ENCODE measurements around the gene COX15.
"Not testable (repeated sequence)": the region's sequence is repeated elsewhere in the genome, so short reads cannot be mapped to it uniquely, and the experiment has no call there.

Gene COX15

DNA sequence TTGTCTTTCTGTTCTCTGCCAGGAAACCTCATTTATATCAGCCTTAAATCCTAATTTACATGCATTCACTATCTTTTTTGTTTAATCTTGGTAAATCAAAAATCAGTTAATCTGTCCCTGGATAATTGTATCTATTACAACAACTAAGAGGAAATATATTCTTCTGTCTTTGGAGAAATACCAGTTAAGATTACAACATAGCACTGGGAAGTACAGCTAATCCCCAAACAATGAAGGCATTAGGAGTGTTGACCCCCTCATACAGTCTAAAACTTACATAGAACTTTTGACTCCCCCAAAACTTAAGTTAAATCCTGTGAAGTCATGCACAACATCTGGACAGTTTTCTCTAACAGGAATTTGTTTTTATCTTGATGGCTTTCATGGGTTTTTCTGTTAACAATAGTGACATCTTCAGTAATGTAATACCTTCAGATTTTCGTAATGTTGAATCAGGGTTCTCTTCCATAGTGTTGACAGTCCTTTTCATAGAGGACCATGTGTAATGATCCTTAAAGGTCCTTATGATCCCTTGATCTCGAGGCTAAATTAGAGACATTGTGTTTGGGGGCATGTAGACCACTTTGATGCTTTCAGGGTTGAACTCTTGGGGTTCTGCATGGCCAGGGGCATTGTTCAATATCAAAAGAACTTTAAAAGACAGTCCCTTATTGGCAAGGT is 26.4 kb upstream of the COX15 start:
- H3K4me3 ChIP-seq (ENCODE audit: low read length): no peak overlapping the region
- H3K36me3 ChIP-seq (ENCODE audit: insufficient read depth, low read length): peaks cover 53% of the 10 kb centered on the region
- no peaks in the 10 kb centered on the region for H3K4me1 ChIP-seq (ENCODE audit: insufficient read depth, low read length)
- H3K27me3 ChIP-seq (ENCODE audit: insufficient read depth, low read length): no peaks in the 10 kb centered on the region
- no peaks in the 10 kb centered on the region for H3K9me3 ChIP-seq (ENCODE audit: low read length)
- H2AFZ ChIP-seq (ENCODE audit: low read depth, low read length): no peak overlapping the region

DNA sequence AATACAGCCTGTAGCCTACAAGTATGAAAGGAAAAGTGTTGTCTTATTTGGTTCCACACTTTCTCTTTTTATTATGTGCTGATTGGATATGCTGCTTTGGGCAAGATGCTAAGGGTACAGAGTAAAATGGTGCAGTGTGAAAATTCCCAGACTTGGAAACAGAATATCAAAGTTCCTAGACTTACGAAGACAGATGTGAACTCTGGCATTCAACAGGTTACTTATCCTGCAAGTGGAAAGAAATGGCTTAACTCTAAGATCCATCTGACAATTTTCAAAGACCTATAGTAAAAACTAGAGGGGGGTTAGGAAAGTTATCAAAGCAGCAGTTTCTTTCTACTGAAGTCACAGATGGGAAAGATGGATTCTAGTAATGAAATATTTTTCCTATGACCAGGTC is 24.2 kb upstream of the COX15 start:
- Histone ChIP-seq H3K27me3 (ENCODE audit: insufficient read depth, low read length) (no peaks in the 10 kb centered on the region), H3K9me3 (ENCODE audit: low read length) (no peaks in the 10 kb centered on the region), H2AFZ (ENCODE audit: low read depth, low read length) (no peak overlapping the region), H3K4me3 (ENCODE audit: low read length) (no peak overlapping the region), H3K36me3 (ENCODE audit: insufficient read depth, low read length) (peaks cover 66% of the 10 kb centered on the region), H3K4me1 (ENCODE audit: insufficient read depth, low read length) (no peaks in the 10 kb centered on the region)

DNA sequence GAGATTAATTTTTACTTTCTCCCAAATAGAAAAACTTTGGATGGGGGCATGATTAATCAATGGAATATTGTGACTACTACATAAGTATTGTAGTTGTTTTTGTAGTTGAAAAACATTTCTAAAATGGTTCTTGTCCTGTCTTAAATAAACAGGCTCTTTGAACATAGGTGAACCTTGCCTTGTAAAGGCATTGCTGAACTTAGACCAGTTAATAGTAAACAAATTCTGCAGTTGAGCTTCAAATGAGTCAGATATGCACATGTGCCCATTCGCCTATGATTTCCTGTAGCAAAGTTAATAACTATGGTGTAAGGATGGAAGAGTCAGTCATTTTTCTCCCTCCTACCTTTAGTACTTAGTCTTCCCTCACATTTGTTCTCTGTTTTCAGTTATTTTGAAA is 22.7 kb upstream of the COX15 start:
- peaks cover 67% of the 10 kb centered on the region for H3K36me3 ChIP-seq (ENCODE audit: insufficient read depth, low read length)
- no peaks in the 10 kb centered on the region for H3K4me1 ChIP-seq (ENCODE audit: insufficient read depth, low read length)
- no peak overlapping the region for H3K4me3 ChIP-seq (ENCODE audit: low read length)

DNA sequence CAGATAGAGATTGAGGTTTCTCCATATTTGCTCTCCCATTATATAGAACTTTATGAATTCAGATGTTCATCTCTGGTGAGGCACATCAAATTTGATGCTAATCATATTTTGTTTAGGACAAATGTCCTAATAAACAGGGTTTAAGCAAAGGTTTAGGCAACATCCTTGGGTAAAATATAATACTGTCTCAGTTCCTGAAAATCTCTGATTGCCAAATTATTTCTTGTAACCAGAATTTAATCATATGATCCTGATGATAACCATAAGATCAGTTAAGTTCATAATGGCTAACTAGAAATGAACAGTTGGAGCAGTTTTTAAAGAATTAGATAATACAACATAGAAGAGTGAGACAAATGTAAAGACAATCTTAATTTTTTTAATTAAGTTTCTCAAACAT is 18.7 kb upstream of the COX15 start:
- no peak overlapping the region for H2AFZ ChIP-seq (ENCODE audit: low read depth, low read length)
- no peaks in the 10 kb centered on the region for H3K4me1 ChIP-seq (ENCODE audit: insufficient read depth, low read length)
- H3K9me3 ChIP-seq (ENCODE audit: low read length): no peaks in the 10 kb centered on the region
- no peak overlapping the region for H3K4me3 ChIP-seq (ENCODE audit: low read length)
- no peaks in the 10 kb centered on the region for H3K27me3 ChIP-seq (ENCODE audit: insufficient read depth, low read length)
- peaks cover 74% of the 10 kb centered on the region for H3K36me3 ChIP-seq (ENCODE audit: insufficient read depth, low read length)

More for the DNA sequence above, 22.7 kb upstream of the COX15 start:
- Histone ChIP-seq H3K9me3 (ENCODE audit: low read length) (no peaks in the 10 kb centered on the region), H2AFZ (ENCODE audit: low read depth, low read length) (no peak overlapping the region), H3K27me3 (ENCODE audit: insufficient read depth, low read length) (no peaks in the 10 kb centered on the region)

DNA sequence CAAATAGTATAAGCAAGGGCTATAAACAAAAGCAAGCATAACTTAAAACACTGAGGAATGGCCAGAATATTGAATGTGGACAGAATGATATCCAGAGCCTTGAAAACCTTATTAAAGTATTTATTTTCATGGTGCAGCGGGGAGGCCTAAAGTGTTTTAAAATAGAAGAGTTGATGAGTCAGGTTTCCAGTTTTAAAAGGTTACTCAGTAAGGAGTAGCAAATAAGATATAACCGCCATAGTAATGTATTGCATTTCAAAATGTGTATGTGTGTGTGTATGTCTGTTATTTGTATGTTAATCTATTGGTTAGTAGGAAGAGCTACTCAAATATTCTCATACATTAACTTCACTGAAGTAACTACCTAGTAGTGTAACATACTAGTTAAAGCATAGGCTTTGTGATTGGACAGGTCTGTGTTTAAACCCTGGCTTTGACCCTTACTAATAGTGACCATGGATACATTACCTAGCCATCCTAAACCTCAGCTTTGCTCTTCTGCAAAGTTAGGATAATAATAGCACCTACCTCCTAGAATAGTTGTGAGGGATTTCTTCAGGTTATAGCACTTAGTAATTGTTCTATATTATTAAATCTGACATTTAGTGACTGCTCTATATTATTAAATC is 17.0 kb upstream of the COX15 start:
- Histone ChIP-seq H3K36me3 (ENCODE audit: insufficient read depth, low read length) (peaks cover 66% of the 10 kb centered on the region), H3K9me3 (ENCODE audit: low read length) (no peaks in the 10 kb centered on the region), H3K27me3 (ENCODE audit: insufficient read depth, low read length) (no peaks in the 10 kb centered on the region), H2AFZ (ENCODE audit: low read depth, low read length) (no peak overlapping the region), H3K4me3 (ENCODE audit: low read length) (no peak overlapping the region), H3K4me1 (ENCODE audit: insufficient read depth, low read length) (no peaks in the 10 kb centered on the region)

DNA sequence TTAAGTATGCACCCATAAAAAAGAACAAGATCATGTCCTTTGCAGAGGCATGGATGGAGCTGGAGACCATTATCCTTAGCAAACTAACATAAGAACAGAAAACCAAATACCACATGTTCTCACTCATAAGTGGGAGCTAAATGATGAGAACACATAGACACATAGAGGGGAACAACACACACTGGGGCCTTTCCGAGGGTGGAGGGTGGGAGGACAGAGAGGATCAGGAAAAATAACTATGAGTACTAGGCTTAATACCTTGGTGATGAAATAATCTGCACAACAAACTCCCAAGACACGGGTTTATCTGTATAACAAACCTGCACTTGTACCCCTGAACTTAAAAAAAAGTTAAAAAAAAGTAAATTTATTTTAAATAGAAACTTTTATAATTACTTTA is 14.2 kb upstream of the COX15 start:
- H3K9me3 ChIP-seq (ENCODE audit: low read length); H3K27me3 ChIP-seq (ENCODE audit: insufficient read depth, low read length); H2AFZ ChIP-seq (ENCODE audit: low read depth, low read length); H3K4me1 ChIP-seq (ENCODE audit: insufficient read depth, low read length); H3K4me3 ChIP-seq (ENCODE audit: low read length): not testable (repeated sequence)
- H3K36me3 ChIP-seq (ENCODE audit: insufficient read depth, low read length): peaks cover 76% of the 10 kb centered on the region

DNA sequence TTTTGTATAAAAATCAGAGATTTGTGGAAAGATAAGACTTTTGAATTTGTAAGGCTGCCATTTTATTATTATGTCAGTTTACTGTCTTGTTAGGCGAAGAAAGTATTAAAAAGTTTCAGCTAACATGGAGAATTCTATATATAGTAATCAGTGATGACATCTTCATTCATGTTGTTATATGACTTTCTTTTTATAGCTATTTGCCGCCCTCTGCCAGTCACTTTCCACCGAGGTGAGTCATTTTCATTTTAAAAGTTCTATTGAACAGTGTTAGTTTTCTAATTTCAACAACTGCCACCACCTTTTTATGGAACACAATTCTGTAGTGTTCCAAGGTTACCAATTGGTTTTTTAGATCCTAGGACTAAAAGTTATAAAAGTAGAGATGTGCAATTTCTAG is 11.9 kb upstream of the COX15 start:
- H3K27me3 ChIP-seq (ENCODE audit: insufficient read depth, low read length): no peaks in the 10 kb centered on the region
- peaks cover 78% of the 10 kb centered on the region for H3K36me3 ChIP-seq (ENCODE audit: insufficient read depth, low read length)
- H3K4me1 ChIP-seq (ENCODE audit: insufficient read depth, low read length): no peaks in the 10 kb centered on the region
- H3K9me3 ChIP-seq (ENCODE audit: low read length): peaks cover 13% of the 10 kb centered on the region
- H2AFZ ChIP-seq (ENCODE audit: low read depth, low read length): no peak overlapping the region
- H3K4me3 ChIP-seq (ENCODE audit: low read length): no peak overlapping the region

DNA sequence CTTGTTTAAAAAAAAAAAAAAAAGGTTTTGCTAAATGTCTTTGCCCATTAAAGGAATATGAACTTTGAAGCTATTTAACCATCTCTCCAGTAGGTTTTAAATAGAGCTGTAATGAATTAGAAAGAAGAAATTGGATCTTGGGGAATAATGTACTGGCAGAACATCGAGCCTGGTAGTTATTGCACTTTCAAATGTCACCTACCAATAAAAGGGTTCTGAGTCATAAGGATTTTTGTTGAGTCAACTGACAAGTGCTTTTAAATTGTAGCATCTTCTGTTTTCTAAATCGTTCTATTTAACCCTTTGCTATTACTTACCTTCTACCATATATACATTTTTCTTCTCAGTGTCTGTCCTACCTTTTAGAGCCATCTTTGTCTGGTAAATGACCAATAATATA is 10.8 kb upstream of the COX15 start:
- no peaks in the 10 kb centered on the region for H3K27me3 ChIP-seq (ENCODE audit: insufficient read depth, low read length)
- H3K4me1 ChIP-seq (ENCODE audit: insufficient read depth, low read length): no peaks in the 10 kb centered on the region
- H3K9me3 ChIP-seq (ENCODE audit: low read length): peaks cover 13% of the 10 kb centered on the region
- H3K4me3 ChIP-seq (ENCODE audit: low read length): no peak overlapping the region
- no peak overlapping the region for H2AFZ ChIP-seq (ENCODE audit: low read depth, low read length)
- peaks cover 75% of the 10 kb centered on the region for H3K36me3 ChIP-seq (ENCODE audit: insufficient read depth, low read length)

DNA sequence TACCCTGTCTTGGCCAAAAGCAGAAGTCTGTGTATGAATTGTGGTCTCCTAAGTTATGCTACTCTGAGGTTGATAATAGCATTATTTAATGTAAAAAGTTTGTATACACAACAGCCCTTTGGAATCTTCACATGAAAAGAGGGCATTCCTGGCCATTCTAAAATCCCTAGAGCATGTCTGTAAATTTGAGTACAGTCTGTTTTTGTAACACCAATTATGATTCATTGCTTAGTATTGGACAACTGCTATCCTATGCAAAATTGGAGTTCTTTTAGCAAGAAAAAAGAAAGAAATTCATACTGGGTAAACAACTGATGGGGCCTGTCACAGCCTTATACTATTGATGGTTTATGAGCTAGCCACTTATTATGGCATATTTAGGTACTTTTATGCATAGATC is 10.3 kb upstream of the COX15 start:
- Histone ChIP-seq H3K27me3 (ENCODE audit: insufficient read depth, low read length) (no peaks in the 10 kb centered on the region), H3K9me3 (ENCODE audit: low read length) (peaks cover 13% of the 10 kb centered on the region), H3K4me3 (ENCODE audit: low read length) (no peak overlapping the region), H2AFZ (ENCODE audit: low read depth, low read length) (no peak overlapping the region), H3K36me3 (ENCODE audit: insufficient read depth, low read length) (peaks cover 75% of the 10 kb centered on the region), H3K4me1 (ENCODE audit: insufficient read depth, low read length) (no peaks in the 10 kb centered on the region)

DNA sequence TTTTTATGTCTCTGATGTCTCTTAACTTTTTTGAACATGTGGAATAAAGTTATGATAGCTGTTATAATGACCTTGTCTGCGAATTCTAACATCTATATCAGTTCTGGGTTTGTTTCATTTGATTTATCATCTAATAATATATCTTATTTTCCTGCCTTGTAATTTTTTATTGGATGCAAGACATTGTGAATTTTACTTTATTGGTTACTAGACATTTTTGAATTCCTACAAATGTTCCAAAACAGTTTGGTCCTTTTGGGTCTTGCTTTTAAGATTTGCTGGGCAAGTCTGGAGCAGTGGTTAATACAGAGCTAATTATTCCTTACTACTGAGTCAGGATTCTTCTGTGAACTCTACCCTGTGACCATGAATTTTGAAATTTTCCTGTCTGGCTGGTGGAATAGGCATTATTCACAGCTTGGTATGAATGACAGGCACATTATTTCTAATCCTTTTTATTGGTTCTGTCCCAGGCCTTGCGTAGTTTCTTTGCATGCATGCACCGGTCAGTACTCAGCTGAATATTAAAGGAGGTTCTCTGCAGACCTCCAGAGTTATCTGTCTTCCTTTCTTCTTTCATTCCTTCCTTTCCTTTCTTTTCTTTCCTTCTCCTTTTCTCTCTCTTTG is 9.1 kb upstream of the COX15 start:
- Histone ChIP-seq H3K4me3 (ENCODE audit: low read length) (no peak overlapping the region), H2AFZ (ENCODE audit: low read depth, low read length) (no peak overlapping the region), H3K9me3 (ENCODE audit: low read length) (peaks cover 13% of the 10 kb centered on the region), H3K36me3 (ENCODE audit: insufficient read depth, low read length) (peaks cover 72% of the 10 kb centered on the region), H3K27me3 (ENCODE audit: insufficient read depth, low read length) (no peaks in the 10 kb centered on the region), H3K4me1 (ENCODE audit: insufficient read depth, low read length) (no peaks in the 10 kb centered on the region)

DNA sequence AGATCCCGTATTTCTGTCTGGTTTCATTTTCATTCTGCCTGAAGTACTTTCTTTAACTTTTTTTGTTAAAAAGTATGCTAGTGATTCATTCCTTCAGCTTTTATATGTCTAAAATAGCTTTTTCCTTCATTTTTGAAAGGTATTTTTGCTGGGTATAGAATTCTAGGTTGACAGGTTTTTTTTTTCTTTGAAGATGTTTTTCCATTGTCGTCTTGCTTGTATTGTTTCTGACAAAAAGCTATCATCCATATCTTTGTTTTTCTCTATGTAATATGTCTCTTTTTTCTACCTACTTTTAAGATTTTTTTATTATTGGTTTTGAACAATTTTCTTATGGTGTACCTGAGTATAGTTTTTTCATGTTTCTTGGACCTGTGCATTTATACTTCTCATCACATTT is 8.3 kb upstream of the COX15 start:
- H3K9me3 ChIP-seq (ENCODE audit: low read length): peaks cover 13% of the 10 kb centered on the region
- H2AFZ ChIP-seq (ENCODE audit: low read depth, low read length): no peak overlapping the region
- H3K4me1 ChIP-seq (ENCODE audit: insufficient read depth, low read length): no peaks in the 10 kb centered on the region
- no peaks in the 10 kb centered on the region for H3K27me3 ChIP-seq (ENCODE audit: insufficient read depth, low read length)
- H3K4me3 ChIP-seq (ENCODE audit: low read length): no peak overlapping the region
- peaks cover 70% of the 10 kb centered on the region for H3K36me3 ChIP-seq (ENCODE audit: insufficient read depth, low read length)

DNA sequence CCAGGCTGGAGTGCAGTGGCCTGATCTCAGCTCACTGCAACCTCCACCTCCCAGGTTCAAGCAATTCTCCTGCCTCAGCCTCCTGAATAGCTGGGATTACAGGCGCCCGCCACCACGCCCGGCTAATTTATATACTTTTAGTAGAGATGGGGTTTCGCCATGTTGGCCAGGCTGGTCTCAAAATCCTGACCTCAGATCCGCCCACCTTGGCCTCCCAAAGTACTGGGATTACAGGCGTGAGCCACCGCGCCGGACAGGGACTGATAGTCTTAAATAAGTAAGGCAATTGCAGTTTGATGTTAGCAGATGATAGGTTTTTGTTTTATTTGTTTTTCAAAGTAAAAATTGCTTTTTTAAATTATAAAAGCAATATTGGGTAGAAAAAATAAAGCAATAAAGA is 2.2 kb upstream of the COX15 start:
- H3K36me3 ChIP-seq (ENCODE audit: insufficient read depth, low read length): peaks cover 21% of the 10 kb centered on the region
- H3K27me3 ChIP-seq (ENCODE audit: insufficient read depth, low read length); H3K4me3 ChIP-seq (ENCODE audit: low read length); H3K4me1 ChIP-seq (ENCODE audit: insufficient read depth, low read length); H3K9me3 ChIP-seq (ENCODE audit: low read length); H2AFZ ChIP-seq (ENCODE audit: low read depth, low read length): not testable (repeated sequence)

DNA sequence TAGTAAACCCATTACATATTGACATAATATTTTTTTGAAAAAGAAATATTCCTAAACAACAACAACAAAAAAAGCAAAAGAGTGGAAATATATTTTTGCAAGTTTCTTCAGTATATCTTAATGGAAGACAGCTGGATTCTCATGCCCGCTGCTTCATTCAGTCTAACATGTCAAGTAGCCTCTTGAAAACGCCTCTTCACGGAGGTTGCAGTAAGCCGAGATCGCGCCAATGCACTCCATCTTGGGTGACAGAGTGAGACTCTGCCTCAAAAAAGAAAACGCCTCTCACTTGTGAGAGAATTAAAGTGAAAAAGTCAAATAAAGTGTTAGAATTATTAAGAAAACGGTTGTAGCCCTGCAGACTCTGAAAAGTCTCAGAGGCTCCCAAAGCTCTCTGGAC is 1.4 kb upstream of the COX15 start:
- H2AFZ ChIP-seq (ENCODE audit: low read depth, low read length): no peak overlapping the region
- H3K27me3 ChIP-seq (ENCODE audit: insufficient read depth, low read length): no peaks in the 10 kb centered on the region
- H3K36me3 ChIP-seq (ENCODE audit: insufficient read depth, low read length): peaks cover 19% of the 10 kb centered on the region
- H3K4me1 ChIP-seq (ENCODE audit: insufficient read depth, low read length): peaks cover 3% of the 10 kb centered on the region
- H3K4me3 ChIP-seq (ENCODE audit: low read length): no peak overlapping the region
- no peaks in the 10 kb centered on the region for H3K9me3 ChIP-seq (ENCODE audit: low read length)
